Measurements from ENCODE around the gene CEP250. TPM values are rescaled to one million over a fixed set of nuclear protein-coding genes. Genes with fewer than 3 reads are reported as not detected.
A peak's percentile ranks its signal among the peaks of the same experiment; 100 is the strongest.

CEP250 gene
- total RNA-seq, 2 experiments from 2014 or later = 31.6 to 74.4 TPM

DNA sequence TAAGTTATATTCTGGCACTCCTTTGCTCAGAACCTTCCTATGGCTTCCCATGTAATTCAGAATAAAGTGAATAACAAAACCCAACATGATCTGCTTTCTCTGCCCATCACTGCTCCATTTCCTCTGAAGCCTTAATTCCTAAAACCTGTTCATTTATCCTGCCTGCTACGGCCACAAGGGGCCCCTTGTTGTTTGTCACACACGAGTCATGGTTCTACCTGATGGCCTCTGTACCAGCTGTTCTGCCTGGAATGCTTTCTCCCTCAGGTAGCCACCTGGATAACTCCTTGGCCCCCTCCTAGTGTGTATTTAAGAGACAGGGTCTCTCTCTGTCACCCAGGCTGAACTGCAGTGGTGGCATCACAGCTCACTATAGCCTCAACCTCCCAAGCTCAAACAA lies 113.2 kb downstream of the CEP250 start:
- Histone ChIP-seq H2AFZ (ENCODE audit: low read length) (no peak overlapping the region), H3K4me3 (ENCODE audit: low read depth, low read length, poor library complexity, severe bottlenecking) (no peak overlapping the region), H3K27ac (ENCODE audit: low read depth, low read length, poor library complexity, severe bottlenecking) (no peak overlapping the region), H3K79me2 (ENCODE audit: insufficient read depth, low read depth, low read length) (no peaks in the 10 kb centered on the region), H3K4me1 (ENCODE audit: insufficient read depth, low read length, poor library complexity, severe bottlenecking) (peaks cover 4% of the 10 kb centered on the region), H3K9me3 (ENCODE audit: low read length) (peaks cover 5% of the 10 kb centered on the region; the same call in 1 of the 2 replicates), H3K36me3 (ENCODE audit: insufficient read depth, low read length) (no peaks in the 10 kb centered on the region), H4K20me1 (ENCODE audit: insufficient read depth, low read length) (no peaks in the 10 kb centered on the region), H3K9me2 (ENCODE audit: insufficient read depth, low read length) (no peaks in the 10 kb centered on the region), H3K4me2 (ENCODE audit: low read length) (no peak overlapping the region)
- TF ChIP-seq EZH2phosphoT487 (IDR thresholded peaks at IDR 0.05; ENCODE audit: borderline replicate concordance, low read depth, low read length) = no peak
- TF ChIP-seq, protein P1, sequence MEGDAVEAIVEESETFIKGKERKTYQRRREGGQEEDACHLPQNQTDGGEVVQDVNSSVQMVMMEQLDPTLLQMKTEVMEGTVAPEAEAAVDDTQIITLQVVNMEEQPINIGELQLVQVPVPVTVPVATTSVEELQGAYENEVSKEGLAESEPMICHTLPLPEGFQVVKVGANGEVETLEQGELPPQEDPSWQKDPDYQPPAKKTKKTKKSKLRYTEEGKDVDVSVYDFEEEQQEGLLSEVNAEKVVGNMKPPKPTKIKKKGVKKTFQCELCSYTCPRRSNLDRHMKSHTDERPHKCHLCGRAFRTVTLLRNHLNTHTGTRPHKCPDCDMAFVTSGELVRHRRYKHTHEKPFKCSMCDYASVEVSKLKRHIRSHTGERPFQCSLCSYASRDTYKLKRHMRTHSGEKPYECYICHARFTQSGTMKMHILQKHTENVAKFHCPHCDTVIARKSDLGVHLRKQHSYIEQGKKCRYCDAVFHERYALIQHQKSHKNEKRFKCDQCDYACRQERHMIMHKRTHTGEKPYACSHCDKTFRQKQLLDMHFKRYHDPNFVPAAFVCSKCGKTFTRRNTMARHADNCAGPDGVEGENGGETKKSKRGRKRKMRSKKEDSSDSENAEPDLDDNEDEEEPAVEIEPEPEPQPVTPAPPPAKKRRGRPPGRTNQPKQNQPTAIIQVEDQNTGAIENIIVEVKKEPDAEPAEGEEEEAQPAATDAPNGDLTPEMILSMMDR (conservative IDR thresholded peaks at IDR 0.05; ENCODE audit: low read length) = peak; percentile 76
- ChIA-PET CTCF (ENCODE audit: unreplicated experiment) (interaction anchor here (0.6 kb wide), 1 partner anchor 96 kb away, joined by 3 read pairs; no protein-coding TSS in a partner anchor), POLR2A (interaction anchor here (0.6 to 1.0 kb wide), 4 partner anchors 15 to 720 kb away, joined by 3 to 6 read pairs (median 4); no protein-coding TSS in a partner anchor)
- DNase-seq (ENCODE audit: low spot score) = peak; percentile 58
- no TSS peak for BruUV-seq (replicated peaks)
- intact Hi-C loops (cut with micrococcal nuclease; ENCODE audit: unreplicated experiment) = loop anchor here (10.0 kb wide), 1 partner anchor 96 kb away; the partner anchor contains the start of genes CPNE1 and RBM12

Small RNA genes lying within 50 kb of the gene (microRNA-seq; reads per million reads assigned to microRNA genes)
- not detected for gene MIR1289-1 (ENCODE audit: borderline replicate concordance)

Small RNA genes lying within 50 kb of the gene (small RNA-seq; reads per million reads assigned to genes)
- gene MIR1289-1 = not detected

Other genes starting within 250 kb of the CEP250 start
- gene MMP24, start 228.9 kb upstream of the CEP250 start, total RNA-seq (2014; rRNA removed; shearing (Covaris generic)) = not detected in 2 replicates
- gene MMP24, start 228.9 kb upstream of the CEP250 start, total RNA-seq (2022) = not detected in 2 replicates
- 13.2 and 14.8 TPM in 2 replicates for gene MMP24OS, start 177.5 kb upstream of the CEP250 start, total RNA-seq (2014; rRNA removed; shearing (Covaris generic))
- gene MMP24OS, start 177.5 kb upstream of the CEP250 start, total RNA-seq (2022) = 44.6 and 48.5 TPM in 2 replicates
- 93.9 and 113 TPM in 2 replicates for gene EIF6, start 170.8 kb upstream of the CEP250 start, total RNA-seq (2014; rRNA removed; shearing (Covaris generic))
- gene EIF6, start 170.8 kb upstream of the CEP250 start, total RNA-seq (2022) = 90.6 and 106 TPM in 2 replicates
- gene FAM83C, start 163.2 kb upstream of the CEP250 start, total RNA-seq (2014; rRNA removed; shearing (Covaris generic)) = not detected in 2 replicates
- gene FAM83C, start 163.2 kb upstream of the CEP250 start, total RNA-seq (2022) = not detected in 2 replicates
- 53.0 and 65.3 TPM in 2 replicates for gene UQCC1, start 43.6 kb upstream of the CEP250 start, total RNA-seq (2014; rRNA removed; shearing (Covaris generic))
- gene UQCC1, start 43.6 kb upstream of the CEP250 start, total RNA-seq (2022) = 85.2 and 88.6 TPM in 2 replicates
- gene GDF5, start 17.4 kb upstream of the CEP250 start, total RNA-seq (2014; rRNA removed; shearing (Covaris generic)) = not detected in 2 replicates
- not detected in 2 replicates for gene GDF5, start 17.4 kb upstream of the CEP250 start, total RNA-seq (2022)
- gene C20orf173, start 74.1 kb downstream of the CEP250 start, total RNA-seq (2014; rRNA removed; shearing (Covaris generic)) = not detected in 2 replicates
- gene C20orf173, start 74.1 kb downstream of the CEP250 start, total RNA-seq (2022) = not detected in 2 replicates
- gene ERGIC3, start 86.5 kb downstream of the CEP250 start, total RNA-seq (2014; rRNA removed; shearing (Covaris generic)) = 171 and 178 TPM in 2 replicates
- 170 and 177 TPM in 2 replicates for gene ERGIC3, start 86.5 kb downstream of the CEP250 start, total RNA-seq (2022)
- gene SPAG4, start 160.2 kb downstream of the CEP250 start, total RNA-seq (2014; rRNA removed; shearing (Covaris generic)) = 12.1 and 24.7 TPM in 2 replicates
- 58.2 and 64.2 TPM in 2 replicates for gene SPAG4, start 160.2 kb downstream of the CEP250 start, total RNA-seq (2022)
- gene CPNE1, start 209.3 kb downstream of the CEP250 start, total RNA-seq (2014; rRNA removed; shearing (Covaris generic)) = 83.3 and 83.7 TPM in 2 replicates
- gene CPNE1, start 209.3 kb downstream of the CEP250 start, total RNA-seq (2022) = 193 and 202 TPM in 2 replicates
- gene RBM12, start 209.3 kb downstream of the CEP250 start, total RNA-seq (2014; rRNA removed; shearing (Covaris generic)) = 63.8 and 66.3 TPM in 2 replicates
- 152 and 160 TPM in 2 replicates for gene RBM12, start 209.3 kb downstream of the CEP250 start, total RNA-seq (2022)
- 32.8 and 56.2 TPM in 2 replicates for gene NFS1, start 243.8 kb downstream of the CEP250 start, total RNA-seq (2014; rRNA removed; shearing (Covaris generic))
- 41.3 and 43.4 TPM in 2 replicates for gene NFS1, start 243.8 kb downstream of the CEP250 start, total RNA-seq (2022)
- gene ROMO1, start 243.8 kb downstream of the CEP250 start, total RNA-seq (2014; rRNA removed; shearing (Covaris generic)) = 393 and 411 TPM in 2 replicates
- 109 and 164 TPM in 2 replicates for gene ROMO1, start 243.8 kb downstream of the CEP250 start, total RNA-seq (2022)

Measured in OCI-LY7 (cell line).